Stimulated activated CD4-positive, alpha-beta T cell treated with anti-CD3 and anti-CD28 coated beads, Interleukin-4, amount 100 ng/mL, for 4 hours (primary cell): ENCODE measurements around the gene LANCL2.

Experiments used
- DNase-seq, 2 experiments: peaks; one replicate each; pipeline ENCODE4 v3.0.0-alpha.2; 2020

LANCL2 gene

DNA sequence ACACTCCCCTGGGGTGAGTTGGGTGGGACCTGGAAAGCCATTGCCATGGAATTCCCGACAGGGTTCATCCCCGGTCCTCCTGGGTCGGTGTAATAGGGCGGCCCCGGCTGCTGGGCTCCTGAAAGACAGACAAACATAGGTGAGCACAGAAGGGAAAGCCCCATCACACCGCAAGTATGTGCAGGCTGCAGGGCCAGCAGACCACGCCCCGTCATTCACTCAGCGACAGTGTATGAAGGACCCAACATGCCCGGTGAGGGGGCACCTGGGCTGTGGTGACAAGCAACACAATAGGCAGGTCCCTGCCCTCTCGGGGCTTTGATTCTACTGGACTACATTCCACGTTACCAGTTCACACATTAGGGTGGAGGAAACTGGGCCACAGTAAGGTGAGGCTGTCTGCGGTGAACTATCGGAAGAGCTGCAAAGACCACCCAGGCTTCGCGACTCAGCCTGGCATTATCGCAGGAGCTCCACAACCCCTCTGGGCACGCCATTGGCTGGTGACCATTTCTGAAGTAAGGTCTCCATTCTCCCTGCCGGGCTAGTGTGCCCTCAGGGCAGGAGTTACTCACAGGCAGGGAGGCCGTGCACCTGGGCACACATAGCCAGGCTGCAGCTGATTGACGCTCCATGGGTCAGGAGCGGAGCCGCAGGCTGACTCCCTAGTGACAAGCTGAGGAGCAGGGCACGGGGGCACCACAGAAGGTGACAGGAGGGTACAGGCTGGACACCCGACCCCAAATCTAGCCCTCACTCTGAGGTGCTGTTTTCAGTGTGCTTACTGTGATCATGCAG lies 108.0 kb downstream of the LANCL2 start:
- DNase-seq = no peak

DNA sequence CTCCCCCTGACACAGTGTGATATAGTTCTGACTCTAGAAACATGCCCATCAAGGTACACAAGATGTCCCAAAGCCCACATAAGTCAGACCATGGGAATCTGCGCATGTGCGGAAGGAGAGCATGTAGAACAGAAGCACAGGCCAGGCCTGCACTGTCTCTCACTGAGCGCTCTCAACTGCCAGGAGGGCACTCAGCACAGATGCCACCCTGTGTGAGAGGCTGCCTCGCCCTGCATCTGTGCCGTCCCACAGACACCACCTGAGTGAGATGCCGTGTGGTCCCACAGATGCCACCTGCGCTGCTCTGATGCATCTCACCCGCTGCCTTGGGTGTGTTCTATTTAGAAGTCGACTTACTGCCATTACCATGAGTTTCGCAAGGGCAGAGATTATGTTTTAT lies 108.8 kb downstream of the LANCL2 start:
- no peak for DNase-seq

GRCh38 chr7:55474944-55475854 lies 110.1 kb downstream of the LANCL2 start:
- DNase-seq = no peak

GRCh38 chr7:55475855-55476803 lies 111.0 kb downstream of the LANCL2 start:
- DNase-seq = no peak

GRCh38 chr7:55476852-55477780 lies 112.0 kb downstream of the LANCL2 start:
- DNase-seq = no peak

DNA sequence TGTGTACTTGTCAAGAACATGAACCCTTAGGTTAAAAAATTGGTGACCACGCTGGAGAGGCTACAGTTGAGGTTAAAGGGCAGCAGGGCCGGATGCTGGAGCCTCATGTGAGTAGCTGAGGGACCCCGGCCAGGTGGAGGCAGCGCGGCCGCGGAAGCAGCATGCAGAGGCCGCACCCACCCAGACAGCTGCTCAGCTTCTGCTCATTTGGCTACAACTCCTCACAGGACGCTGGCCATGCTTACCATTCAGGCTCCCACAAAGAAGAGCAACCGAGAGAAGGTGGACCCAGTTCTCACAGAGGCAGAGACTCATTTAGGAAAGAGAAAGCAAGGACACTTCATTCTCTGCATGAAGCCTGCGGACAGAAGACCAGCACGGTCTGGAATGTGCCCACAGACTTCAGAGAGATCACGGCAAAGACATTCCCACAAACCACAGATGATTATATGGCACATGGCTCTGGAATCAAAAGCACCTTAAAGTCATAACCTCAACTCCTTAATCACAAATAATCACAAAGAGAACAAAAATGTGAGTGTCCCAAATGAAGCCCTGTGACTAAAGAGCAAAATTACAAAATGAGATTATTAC lies 112.7 kb downstream of the LANCL2 start:
- DNase-seq = no peak

GRCh38 chr7:55478700-55479099 lies 113.6 kb downstream of the LANCL2 start:
- no peak for DNase-seq

DNA sequence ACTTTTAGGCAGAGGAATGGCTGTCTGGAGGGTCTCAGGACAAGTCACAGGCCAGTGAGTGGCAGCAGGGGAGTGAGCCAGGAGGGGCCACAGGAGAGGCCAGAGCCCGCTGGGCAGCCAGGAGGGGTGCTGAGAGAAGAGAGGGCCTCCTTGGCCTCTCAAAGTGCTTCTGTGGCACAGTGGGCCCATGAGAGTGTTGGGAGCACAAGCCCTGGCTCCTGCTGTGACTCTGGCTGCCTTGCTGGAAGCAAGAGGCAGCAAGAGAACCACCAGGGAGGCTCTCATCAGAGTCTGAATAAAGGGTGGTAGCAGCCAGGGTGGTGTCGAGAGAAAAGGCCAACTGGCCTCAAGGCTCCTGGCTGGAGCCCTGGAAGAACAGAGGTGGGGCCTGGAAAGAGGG lies 116.0 kb downstream of the LANCL2 start:
- no peak for DNase-seq

DNA sequence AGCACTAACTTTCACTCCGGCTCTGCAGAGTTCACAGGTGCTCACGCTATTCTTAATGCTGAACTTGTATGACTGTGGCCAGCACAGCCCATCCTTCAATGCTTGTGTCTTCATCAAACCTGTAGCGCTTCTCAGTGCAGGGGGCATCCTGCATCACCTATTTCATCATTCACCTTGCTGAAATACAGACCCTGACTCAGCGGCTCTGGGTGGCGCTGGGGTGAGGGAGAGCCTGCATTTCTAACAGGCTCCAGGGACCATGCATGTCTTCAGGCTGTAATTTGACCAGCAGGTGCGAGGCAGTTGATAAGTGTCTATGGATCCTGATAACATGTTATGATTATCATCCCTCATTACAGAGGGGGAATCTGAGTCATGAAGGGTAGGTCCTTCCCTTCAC lies 117.9 kb downstream of the LANCL2 start:
- DNase-seq = no peak
